ENCODE results near the gene DDI2.
A peak's percentile ranks its signal among the peaks of the same experiment; 100 is the strongest.

DDI2 gene

GRCh38 chr1:15671430-15671829 lies 54.2 kb downstream of the DDI2 start:
- Mint-ChIP-seq H3K4me1 (ENCODE audit: low read depth) (no peaks in the 10 kb centered on the region), H3K36me3 (ENCODE audit: low read depth) (peaks cover 2% of the 10 kb centered on the region), H3K27me3 (ENCODE audit: low read depth) (no peaks in the 10 kb centered on the region), H3K27ac (no peak overlapping the region), H3K4me3 (no peak overlapping the region), H3K9me3 (no peaks in the 10 kb centered on the region)

DNA sequence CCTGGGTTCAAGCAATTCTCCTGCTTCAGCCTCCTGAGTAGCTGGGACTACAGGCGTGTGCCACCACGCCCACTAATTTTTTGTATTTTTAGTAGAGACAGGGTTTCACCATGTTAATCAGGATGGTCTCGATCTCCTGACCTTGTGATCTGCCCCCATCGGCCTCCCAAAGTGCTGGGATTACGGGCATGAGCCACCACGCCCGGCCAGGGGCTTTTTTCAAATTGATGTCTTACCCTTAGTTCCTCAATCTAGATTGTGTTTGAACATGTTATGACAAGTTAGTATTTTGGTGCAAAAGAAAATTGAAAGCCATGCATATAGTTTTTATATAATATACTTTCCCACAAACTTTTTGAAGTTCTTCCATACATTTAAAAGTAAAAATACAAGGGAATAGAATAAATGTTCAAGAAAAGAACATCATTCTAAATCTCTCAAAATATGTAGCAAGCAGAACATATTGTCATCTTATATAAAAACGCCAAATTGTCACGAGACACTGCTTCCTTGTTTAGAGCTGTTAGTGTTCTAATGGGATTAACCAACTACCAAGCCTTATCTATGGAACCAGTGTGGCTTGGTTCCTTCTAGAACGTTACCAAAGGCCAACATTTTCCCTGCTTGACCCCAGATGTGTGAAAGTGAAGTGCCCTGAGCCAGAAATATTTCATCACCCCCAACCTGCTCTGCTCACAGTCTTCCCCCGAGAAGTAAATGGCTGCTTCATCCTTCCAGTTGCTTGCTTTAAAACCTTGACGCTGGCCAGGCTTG lies 57.3 kb downstream of the DDI2 start:
- H3K36me3 Mint-ChIP-seq (ENCODE audit: low read depth), result no peaks in the 10 kb centered on the region
- no peak overlapping the region for H3K4me3 Mint-ChIP-seq
- H3K4me1 Mint-ChIP-seq (ENCODE audit: low read depth), result peaks cover 3% of the 10 kb centered on the region
- H3K9me3 Mint-ChIP-seq, result no peaks in the 10 kb centered on the region
- no peaks in the 10 kb centered on the region for H3K27me3 Mint-ChIP-seq (ENCODE audit: low read depth)
- no peak overlapping the region for H3K27ac Mint-ChIP-seq

GRCh38 chr1:15676010-15676409 lies 58.8 kb downstream of the DDI2 start:
- H3K9me3 Mint-ChIP-seq, result no peaks in the 10 kb centered on the region
- no peaks in the 10 kb centered on the region for H3K27me3 Mint-ChIP-seq (ENCODE audit: low read depth)
- no peak overlapping the region for H3K4me3 Mint-ChIP-seq
- H3K36me3 Mint-ChIP-seq (ENCODE audit: low read depth), result no peaks in the 10 kb centered on the region
- no peak overlapping the region for H3K27ac Mint-ChIP-seq
- peaks cover 3% of the 10 kb centered on the region for H3K4me1 Mint-ChIP-seq (ENCODE audit: low read depth)

DNA sequence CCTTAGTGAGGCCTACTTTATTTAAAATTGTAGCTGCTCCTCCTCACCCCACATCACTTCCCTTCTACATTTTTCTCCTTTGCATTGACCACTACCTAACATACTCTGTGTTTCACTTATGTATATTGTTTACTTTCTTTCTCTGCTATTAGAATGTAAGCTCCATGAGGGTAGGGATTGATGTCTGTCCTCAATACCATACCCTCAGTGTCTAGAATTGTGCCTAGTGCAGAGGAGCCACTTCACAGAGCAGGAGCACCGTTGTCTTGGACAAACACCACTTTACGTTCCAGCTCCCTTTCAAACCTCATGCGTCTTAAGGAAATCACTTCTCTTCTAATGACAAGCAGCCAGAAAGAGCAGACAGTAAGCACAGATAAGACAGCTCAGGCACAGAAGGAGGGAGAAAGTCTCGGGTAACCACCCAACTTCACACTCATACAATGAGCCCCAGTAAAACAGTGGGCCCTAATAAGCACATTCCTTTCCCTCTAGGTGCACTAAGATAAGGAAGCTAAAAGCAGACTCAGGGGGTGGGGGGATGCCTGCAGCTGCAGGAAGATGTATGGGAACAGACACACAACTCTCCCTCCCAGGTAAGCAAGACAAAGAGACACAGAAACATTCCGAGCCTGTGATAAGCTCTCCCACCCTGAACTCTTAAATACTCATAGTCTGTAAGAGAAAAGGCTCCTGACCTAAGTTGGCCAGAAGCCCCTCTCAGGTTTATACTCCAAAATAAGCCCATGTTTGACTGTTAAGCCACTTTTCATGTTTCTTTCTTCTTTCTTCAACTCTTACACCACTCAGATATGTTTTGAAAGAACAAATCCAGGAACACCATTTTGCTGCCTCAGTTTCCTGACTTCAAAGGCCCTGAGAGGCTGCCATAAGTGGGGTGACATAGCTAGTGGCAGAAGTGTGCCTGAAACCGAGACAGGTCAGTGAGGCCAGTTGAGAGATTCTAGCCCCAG lies 59.7 kb downstream of the DDI2 start:
- Mint-ChIP-seq H3K4me3 (no peak overlapping the region), H3K36me3 (ENCODE audit: low read depth) (no peaks in the 10 kb centered on the region), H3K27ac (no peak overlapping the region), H3K4me1 (ENCODE audit: low read depth) (peaks cover 3% of the 10 kb centered on the region), H3K9me3 (no peaks in the 10 kb centered on the region), H3K27me3 (ENCODE audit: low read depth) (no peaks in the 10 kb centered on the region)

- H3K27me3 Mint-ChIP-seq (ENCODE audit: low read depth), result no peaks in the 10 kb centered on the region
- H3K4me1 Mint-ChIP-seq (ENCODE audit: low read depth), result peaks cover 6% of the 10 kb centered on the region
- no peak overlapping the region for H3K4me3 Mint-ChIP-seq
- no peaks in the 10 kb centered on the region for H3K9me3 Mint-ChIP-seq
- no peaks in the 10 kb centered on the region for H3K36me3 Mint-ChIP-seq (ENCODE audit: low read depth)
- no peak overlapping the region for H3K27ac Mint-ChIP-seq
Measured at GRCh38 chr1:15678578-15678977, 61.3 kb downstream of the DDI2 start.

DNA sequence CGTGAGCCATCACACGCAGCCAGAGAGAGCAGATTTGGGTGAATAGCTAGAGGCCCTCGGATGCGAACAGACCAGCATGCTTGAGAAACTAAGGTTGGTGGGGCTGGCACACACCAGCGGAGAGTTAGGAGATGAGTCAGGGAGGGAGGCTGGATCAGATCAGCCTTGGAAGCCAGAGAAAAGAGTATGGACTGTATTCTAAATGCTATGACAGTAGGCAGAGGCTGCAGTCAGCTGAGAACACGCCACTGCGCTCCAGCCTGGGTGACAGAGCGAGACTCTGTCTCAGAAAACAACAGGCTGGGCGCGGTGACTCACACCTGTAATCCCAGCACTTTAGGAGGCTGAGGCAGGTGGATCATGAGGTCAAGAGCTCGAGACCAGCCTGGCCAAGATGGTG lies 62.9 kb downstream of the DDI2 start:
- no peaks in the 10 kb centered on the region for H3K9me3 Mint-ChIP-seq
- H3K4me1 Mint-ChIP-seq (ENCODE audit: low read depth), result peaks cover 8% of the 10 kb centered on the region
- H3K36me3 Mint-ChIP-seq (ENCODE audit: low read depth), result no peaks in the 10 kb centered on the region
- no peak overlapping the region for H3K4me3 Mint-ChIP-seq
- no peak overlapping the region for H3K27ac Mint-ChIP-seq
- H3K27me3 Mint-ChIP-seq (ENCODE audit: low read depth), result no peaks in the 10 kb centered on the region

- no peak overlapping the region for H3K27ac Mint-ChIP-seq
- H3K4me1 Mint-ChIP-seq (ENCODE audit: low read depth), result peaks cover 13% of the 10 kb centered on the region
- H3K4me3 Mint-ChIP-seq, result no peak overlapping the region
- H3K27me3 Mint-ChIP-seq (ENCODE audit: low read depth), result no peaks in the 10 kb centered on the region
- no peaks in the 10 kb centered on the region for H3K36me3 Mint-ChIP-seq (ENCODE audit: low read depth)
- no peaks in the 10 kb centered on the region for H3K9me3 Mint-ChIP-seq
Measured at GRCh38 chr1:15680561-15681348, 63.5 kb downstream of the DDI2 start.

DNA sequence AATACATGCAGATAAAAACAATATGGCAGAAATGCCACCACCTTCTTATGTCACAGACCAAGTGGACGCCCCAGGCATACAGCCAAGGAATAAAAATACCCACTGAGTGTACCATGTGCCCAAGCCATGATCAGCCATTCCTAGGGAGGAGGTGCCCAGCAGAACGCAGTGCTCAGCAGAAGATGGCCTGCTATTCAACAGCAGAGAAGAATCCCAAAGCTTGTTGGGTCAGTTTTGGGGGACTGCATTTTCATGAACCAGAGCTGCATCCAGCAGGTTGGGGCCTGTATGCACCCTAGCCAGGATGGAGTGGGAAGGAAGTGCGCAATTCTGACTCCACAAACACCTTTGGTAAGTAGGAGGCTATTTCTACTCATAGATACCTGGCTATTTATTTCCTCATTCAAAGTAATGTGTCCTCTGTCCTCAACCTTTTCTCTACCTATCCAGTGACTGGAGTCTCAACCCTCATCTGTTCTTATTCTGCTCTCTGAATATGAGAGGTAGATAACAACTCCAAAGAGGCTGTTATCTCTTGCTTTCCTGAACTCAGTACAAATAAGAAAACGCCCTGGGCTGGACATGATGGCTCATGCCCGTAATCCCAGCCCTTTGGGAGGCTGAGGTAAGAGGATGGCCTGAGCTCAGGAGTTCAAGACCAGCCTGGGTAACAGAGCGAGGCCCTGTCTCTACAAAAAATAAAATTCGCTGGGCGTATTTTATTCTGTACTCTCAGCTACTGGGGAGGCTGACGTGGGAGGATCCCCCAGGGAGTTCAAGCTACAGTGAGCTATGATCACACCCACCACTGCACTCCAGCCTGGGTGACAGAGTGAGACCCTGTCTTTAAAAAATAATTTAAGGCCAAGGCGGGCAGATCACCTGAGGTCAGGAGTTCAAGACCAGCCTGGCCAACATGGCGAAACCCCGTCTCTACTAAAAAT lies 64.4 kb downstream of the DDI2 start:
- no peak overlapping the region for H3K27ac Mint-ChIP-seq
- H3K4me1 Mint-ChIP-seq (ENCODE audit: low read depth), result peaks cover 17% of the 10 kb centered on the region

DNA sequence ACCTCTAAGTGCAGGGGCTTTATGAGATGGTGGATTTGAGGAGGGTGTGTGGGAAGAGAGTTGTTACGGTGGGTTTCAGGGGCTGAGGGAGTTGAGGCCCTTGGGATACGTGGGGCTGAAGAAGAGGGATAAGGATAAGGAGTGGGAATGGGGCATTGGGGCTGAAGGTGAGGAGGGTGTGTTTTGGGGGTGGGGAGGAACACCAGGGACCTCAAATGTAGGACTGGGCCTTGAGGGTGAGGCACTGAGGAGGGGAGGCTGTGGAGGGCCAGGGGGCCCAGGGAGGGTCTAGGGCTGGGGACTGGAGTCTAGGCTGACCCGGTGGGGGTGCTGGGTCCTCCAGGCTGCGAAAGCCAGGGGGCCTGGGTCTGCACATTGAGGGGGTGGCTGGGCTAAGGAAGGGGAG lies 65.7 kb downstream of the DDI2 start:
- Mint-ChIP-seq H3K4me1 (ENCODE audit: low read depth) (peaks cover 27% of the 10 kb centered on the region), H3K9me3 (no peaks in the 10 kb centered on the region), H3K27me3 (ENCODE audit: low read depth) (no peaks in the 10 kb centered on the region), H3K27ac (peak overlapping the region; percentile 92), H3K4me3 (peak overlapping the region; percentile 87), H3K36me3 (ENCODE audit: low read depth) (no peaks in the 10 kb centered on the region)

More for the DNA sequence above, 64.4 kb downstream of the DDI2 start:
- Mint-ChIP-seq H3K27me3 (ENCODE audit: low read depth) (no peaks in the 10 kb centered on the region), H3K9me3 (no peaks in the 10 kb centered on the region), H3K4me3 (peak overlapping the region; percentile 44), H3K36me3 (ENCODE audit: low read depth) (no peaks in the 10 kb centered on the region)

DNA sequence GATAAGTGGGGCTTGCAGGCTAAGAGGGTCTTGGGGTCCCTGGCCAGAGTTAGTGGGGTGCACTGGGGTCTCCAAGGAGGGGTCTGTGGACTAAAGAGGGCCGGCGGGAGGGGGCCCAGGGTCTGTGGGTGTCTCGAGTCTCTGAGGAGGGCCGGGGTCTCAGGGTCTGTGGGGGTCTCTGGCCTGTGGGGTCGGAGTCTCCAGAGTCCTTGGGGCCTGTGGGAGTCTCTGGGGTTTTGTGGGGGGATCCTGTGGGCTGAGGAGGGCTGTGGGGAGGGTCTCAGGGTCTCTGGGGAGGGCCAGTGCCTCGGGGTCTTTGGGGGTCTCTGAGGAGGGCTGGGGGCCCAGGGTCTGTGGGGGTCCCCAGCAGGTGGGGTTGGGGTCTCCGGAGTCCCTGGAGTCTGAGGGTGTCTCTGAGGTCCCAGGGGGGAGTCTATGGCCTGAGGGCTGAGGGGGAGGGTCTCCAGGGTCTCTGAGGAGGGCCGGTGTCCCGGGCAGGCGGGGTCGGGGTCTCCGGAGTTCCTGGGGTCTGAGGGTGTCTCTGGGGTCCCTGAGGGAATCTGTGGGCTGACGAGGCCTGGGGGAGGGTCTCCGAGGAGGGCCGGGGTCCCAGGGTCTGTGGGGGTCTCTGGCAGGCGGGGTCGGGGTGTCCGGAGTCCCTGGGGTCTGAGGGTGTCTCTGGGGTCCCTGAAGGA lies 66.2 kb downstream of the DDI2 start:
- Mint-ChIP-seq H3K27me3 (ENCODE audit: low read depth) (no peaks in the 10 kb centered on the region), H3K36me3 (ENCODE audit: low read depth) (no peaks in the 10 kb centered on the region), H3K4me1 (ENCODE audit: low read depth) (peaks cover 28% of the 10 kb centered on the region), H3K4me3 (peak overlapping the region; percentile 87), H3K27ac (peak overlapping the region; percentile 92), H3K9me3 (no peaks in the 10 kb centered on the region)

DNA sequence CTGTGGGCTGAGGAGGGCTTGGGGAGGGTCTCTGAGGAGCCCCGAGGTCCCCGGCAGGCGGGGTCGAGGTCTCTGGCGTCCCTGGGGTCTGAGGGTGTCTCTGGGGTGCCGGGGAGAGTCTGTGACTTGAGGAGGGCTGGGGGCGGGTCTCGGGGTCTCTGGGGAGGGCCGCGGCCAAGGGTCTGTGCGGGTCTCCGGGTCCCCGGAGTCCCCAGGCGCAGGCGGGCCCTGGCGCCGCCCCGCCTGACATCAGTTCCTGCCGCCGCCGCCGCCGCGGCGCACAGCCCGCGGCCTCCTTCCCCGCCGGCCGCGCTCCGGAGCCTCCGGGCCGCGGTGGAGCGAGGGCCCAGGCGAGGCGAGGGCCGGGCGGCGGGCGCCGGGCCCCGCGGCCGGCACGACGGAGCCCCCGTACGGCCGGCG lies 66.8 kb downstream of the DDI2 start, which contains the start of gene PLEKHM2:
Gene PLEKHM2, plus strand, starts transcription at position 279 of the 420 bp plus-strand sequence. CDS start 239 bp downstream, outside the sequence.
- H3K9me3 Mint-ChIP-seq, result no peaks in the 10 kb centered on the region
- no peaks in the 10 kb centered on the region for H3K36me3 Mint-ChIP-seq (ENCODE audit: low read depth)
- H3K4me1 Mint-ChIP-seq (ENCODE audit: low read depth), result peaks cover 26% of the 10 kb centered on the region
- peak within 1 kb of the TSS; percentile 92 for H3K27ac Mint-ChIP-seq
- peak within 1 kb of the TSS; percentile 88 for H3K4me3 Mint-ChIP-seq
- H3K27me3 Mint-ChIP-seq (ENCODE audit: low read depth), result no peaks in the 10 kb centered on the region

GRCh38 chr1:15684468-15685291 lies 67.4 kb downstream of the DDI2 start:
- Mint-ChIP-seq H3K9me3 (no peaks in the 10 kb centered on the region), H3K36me3 (ENCODE audit: low read depth) (no peaks in the 10 kb centered on the region), H3K4me1 (ENCODE audit: low read depth) (peaks cover 26% of the 10 kb centered on the region), H3K27ac (peak overlapping the region; percentile 88), H3K4me3 (peak overlapping the region; percentile 88), H3K27me3 (ENCODE audit: low read depth) (no peaks in the 10 kb centered on the region)

All from T-helper 1 cell treated with Interleukin-12 subunit alpha and Interleukin-12 subunit beta and Interleukin-4 antibody, amounts not matched to agents 30 μg/mL and 1 μg/mL, for 36 hours (primary cell).